GM12801 (cell line): ENCODE results near the gene EMC9.

Source experiments
- TF ChIP-seq, protein P1 (sequence below): IDR thresholded peaks from one replicate; pipeline ENCODE4 v1.5.1; 2011; ENCODE audit warnings: control low read depth; ENCODE audit not compliant: insufficient read length; ENCODE audit errors: extremely low read depth

The EMC9 gene

DNA sequence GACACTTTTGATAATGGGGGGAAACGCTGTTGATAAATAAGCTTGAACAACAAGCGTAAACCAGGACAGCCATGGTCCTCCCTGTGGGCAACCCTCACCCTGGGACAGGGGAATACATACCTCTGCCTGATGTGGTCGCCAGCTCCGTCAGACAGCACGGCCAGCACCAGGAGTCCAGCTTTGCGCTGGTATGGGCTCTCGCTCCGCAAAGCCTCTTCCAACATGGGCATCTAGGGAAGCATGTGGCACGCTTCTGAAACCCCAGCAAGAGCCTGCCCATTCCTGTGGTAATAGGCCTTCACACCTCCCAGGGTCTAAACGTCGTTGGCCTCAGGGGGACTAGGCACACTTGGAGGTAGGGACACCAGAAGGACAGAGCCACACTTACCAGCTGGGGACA, 44.4 kb upstream of the EMC9 start:
- TF ChIP-seq, protein P1, sequence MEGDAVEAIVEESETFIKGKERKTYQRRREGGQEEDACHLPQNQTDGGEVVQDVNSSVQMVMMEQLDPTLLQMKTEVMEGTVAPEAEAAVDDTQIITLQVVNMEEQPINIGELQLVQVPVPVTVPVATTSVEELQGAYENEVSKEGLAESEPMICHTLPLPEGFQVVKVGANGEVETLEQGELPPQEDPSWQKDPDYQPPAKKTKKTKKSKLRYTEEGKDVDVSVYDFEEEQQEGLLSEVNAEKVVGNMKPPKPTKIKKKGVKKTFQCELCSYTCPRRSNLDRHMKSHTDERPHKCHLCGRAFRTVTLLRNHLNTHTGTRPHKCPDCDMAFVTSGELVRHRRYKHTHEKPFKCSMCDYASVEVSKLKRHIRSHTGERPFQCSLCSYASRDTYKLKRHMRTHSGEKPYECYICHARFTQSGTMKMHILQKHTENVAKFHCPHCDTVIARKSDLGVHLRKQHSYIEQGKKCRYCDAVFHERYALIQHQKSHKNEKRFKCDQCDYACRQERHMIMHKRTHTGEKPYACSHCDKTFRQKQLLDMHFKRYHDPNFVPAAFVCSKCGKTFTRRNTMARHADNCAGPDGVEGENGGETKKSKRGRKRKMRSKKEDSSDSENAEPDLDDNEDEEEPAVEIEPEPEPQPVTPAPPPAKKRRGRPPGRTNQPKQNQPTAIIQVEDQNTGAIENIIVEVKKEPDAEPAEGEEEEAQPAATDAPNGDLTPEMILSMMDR: no peak

DNA sequence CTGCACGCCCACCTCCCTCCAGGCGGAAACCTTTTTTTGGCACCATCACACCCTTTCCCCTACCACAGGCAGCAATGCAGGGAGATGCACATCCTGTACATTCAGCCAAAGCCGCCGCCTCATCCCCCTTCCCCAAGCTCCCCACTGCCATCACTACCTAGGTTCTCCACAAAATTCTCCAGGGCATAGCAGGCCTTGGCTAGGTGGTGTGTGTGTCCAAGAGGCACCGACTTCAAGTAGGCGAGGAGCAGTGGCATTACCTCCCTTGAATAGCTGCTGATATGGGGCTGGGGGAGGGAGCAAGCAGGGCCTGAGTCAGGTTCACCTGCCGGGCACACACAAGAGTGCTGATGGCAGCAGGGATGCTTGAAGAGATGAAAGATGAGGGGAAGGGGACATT, 43.6 kb upstream of the EMC9 start:
- TF ChIP-seq, protein P1: no peak

DNA sequence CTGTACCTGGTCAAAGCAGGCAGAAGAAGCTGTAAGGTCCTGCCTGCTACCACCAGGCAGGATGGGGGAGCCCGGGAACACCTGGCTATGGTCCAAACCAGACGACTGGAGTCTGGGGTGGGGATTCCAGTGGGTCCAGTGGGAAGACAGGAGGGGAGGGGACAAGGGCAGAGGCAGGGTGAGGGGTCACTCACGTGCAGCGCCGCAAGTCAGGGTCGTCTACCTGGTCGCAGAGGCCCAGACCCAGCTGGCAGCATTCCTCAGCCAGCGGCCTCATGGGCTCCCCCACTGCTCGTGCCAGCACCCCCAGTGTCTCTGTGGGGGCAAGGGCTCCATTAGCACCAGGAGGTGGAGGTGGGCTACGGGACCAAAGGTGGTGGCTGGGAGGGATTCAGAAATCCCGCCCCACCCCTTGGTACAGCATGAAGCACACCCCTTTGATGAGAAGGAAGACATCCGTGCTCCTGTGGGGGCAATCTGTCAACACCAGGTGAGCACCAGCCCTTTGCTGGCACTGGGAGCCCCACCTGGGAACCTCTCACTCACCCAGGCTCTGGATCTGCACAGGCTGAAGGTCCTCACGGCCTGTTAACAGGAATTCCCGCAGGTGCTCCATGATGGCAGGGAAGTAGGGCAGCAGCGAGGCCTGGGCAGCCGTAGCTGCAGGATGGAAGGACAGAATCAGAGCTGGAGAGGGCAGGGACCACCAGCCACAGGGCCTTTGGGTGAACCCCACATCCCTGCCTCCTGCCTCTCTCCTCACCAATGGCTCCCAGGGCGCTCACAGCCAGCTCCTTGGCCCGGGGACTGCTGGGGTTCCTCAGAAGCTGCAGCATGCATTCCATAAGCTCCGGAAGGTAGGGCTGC, 42.9 kb upstream of the EMC9 start:
- TF ChIP-seq, protein P1: no peak

DNA sequence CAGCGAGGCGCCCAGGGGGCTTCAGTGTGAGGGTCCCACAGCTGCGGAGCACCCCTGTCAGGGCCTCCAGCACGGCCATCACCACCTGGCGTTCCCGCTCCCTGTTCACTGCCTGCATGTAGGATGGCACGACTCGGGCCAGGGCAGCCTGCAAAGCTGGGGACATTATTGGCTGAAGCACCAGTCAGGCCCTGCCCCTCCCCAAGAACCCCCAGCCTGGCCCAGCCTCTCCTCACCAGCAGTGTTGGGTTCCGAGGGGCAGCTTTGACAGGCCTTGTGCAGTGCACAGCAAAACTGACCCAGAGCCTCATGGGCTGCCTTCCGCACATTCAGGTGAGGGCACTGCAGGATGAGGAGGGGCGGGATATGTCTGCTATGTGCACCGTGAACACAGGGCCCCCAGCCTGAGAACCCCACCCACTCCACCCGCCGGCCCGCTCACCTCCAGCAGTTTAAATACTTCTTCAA, 41.7 kb upstream of the EMC9 start:
- TF ChIP-seq, protein P1: no peak

DNA sequence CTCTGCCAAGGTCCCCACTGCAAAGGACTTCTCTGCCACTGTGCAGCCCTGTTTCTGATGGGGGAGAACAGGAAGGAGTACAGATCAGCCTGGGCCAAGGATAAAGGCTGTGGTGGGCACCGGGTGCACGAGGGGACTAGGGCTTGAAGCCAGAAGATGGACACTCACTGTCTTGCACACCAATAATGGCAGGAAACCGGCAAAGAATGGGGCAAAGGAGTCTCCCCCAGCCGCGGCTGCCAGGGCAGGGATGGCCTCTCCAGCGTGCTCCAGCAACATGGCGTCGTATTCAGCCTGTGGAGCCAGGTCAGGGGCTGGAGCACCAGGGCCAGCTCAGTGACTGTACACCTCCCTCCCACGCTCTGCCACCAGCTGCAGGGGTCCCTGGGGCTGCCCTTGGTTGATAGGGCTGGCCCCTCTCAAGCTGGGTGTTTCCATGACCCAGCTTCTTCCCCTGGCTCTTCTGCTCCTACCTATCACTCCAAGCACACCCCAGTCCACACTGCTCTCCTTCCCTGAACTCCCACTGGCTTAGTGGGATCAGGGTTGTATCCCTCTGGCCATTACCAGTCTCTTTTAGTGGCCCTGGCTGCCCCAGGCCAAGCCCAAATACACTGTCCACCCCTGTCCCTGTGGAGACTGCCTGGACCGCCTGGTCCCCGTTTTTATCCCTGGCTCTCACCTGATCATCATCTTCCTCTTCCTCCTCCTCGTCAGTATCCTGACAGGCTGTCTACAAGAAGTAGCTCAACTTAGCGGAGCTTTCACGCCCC, 40.9 kb upstream of the EMC9 start:
- TF ChIP-seq, protein P1: no peak

DNA sequence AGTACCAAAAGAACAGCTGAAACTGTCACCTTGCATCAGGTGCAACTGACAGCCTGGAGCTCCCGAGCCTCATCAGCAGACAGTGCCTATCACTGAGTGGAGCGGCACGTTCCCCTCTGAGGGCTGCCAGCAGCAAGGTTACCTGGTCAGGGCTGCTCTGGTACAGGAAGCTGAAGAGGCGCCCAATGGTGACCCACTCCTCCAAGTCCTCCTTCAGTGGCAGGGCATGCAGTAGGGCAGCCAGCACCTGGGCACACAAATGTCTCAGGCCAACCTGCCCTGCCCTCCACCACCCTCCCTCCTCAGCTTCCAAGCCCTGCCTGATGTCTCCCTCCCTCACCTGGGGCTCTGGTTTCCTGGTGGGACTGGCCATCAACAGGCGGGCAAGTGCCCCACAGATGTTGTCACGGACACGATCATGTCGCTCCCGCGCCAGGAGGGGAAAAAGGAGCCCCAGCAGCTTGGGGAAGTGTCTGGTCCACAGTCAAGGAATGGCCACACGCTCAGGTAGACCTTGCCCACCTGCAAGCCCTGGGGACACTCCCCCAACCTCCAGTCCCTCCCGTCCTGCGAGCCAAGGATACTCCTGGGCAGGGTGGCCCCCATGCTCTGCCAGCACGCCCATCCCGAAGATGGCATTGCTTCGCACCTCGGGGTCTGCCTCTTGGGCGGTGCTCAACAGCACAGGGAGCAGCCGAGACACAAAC, 40.1 kb upstream of the EMC9 start:
- TF ChIP-seq, protein P1: no peak

DNA sequence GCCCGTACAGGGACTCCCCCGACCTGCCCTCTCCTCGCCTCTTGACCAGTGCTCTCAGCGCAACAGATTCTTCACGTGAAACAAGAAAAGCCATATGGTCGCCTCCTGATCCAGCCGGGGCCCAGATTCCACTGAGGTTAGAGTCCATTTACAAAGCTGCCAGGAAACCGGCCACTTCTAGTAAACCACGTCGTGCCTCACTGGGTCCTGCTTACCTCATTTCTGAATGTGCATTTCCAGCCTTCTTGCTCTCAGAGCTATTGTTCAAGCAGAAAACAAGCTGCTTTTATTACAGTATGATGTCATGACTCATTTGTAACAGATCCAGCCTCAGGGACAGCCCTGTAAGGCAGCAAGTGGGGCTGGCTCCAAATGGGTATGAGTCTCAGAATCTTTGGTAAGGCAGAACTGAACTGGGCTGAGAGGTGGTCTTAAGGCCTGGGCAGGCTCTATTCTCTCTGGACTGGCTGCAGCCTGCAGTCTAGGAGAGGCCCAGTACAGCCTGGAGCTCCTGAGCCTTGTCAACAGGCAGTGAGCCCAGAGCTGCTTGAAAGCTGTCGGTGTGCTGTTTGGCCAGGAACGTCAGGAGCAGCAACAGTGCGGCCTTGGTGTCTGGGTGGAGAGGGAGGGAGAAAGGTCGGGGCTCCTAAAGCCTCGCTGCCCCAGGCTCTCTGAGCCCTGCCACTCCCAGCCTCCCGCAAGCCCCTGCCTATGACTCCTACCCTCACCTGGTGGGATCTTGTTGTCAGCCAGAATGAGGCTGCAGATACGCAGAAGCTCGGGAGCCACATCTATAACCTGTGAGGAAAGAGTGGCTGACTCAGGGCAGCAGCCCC, 38.8 kb upstream of the EMC9 start:
- TF ChIP-seq, protein P1: no peak
